Gastroesophageal sphincter (tissue), 3 donors: Measurements from ENCODE around the gene MXI1.

Experiments
- POLR2A ChIP-seq, 2 donors: fragments of 450-650 bp; IDR thresholded peaks; one replicate each; pipeline ENCODE4 v1.6.1; 2017; ENCODE audit warnings: antibody characterized with exemption in 2 of 2, mild to moderate bottlenecking in 2 of 2, moderate library complexity in 1 of 2
- POLR2AphosphoS5 ChIP-seq: sonication (generic); formaldehyde crosslinking; IDR thresholded peaks from one replicate; pipeline ENCODE4 v1.6.1; 2017; ENCODE audit warnings: antibody characterized with exemption
- TF ChIP-seq, protein P1 (sequence below), 4 experiments: fragments of 200-600 bp in 2 of 4; fragments of 450-650 bp in 2 of 4; sonication (generic) in 1 of 4; IDR thresholded peaks; one replicate each; pipeline ENCODE4 v1.5.1; 2017 to 2019; ENCODE audit warnings: antibody characterized with exemption in 4 of 4, mild to moderate bottlenecking in 2 of 4, moderate library complexity in 2 of 4

DNA sequence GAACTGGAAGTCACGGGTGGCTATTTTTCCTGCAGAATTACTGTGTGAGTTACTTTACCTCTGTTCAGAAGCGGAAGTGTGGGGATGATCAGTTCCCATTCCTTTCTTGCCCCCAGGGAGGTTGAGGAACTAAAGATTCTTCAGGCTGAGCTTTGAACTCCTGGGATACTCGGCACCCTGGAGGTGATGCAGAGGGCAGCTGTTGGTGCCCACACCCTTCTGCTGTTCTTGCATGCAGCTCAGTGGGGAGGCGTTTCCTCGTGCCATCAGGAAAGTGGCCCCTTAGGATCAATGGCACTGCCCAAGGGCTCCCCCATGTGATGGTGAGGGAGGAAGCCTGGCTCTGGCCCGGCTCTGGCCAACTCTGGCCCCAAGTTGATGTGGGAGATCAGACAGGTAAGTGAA, 44.7 kb upstream of the MXI1 start:
- no peak for TF ChIP-seq POLR2A (IDR thresholded peaks at IDR 0.05)
- TF ChIP-seq, protein P1, sequence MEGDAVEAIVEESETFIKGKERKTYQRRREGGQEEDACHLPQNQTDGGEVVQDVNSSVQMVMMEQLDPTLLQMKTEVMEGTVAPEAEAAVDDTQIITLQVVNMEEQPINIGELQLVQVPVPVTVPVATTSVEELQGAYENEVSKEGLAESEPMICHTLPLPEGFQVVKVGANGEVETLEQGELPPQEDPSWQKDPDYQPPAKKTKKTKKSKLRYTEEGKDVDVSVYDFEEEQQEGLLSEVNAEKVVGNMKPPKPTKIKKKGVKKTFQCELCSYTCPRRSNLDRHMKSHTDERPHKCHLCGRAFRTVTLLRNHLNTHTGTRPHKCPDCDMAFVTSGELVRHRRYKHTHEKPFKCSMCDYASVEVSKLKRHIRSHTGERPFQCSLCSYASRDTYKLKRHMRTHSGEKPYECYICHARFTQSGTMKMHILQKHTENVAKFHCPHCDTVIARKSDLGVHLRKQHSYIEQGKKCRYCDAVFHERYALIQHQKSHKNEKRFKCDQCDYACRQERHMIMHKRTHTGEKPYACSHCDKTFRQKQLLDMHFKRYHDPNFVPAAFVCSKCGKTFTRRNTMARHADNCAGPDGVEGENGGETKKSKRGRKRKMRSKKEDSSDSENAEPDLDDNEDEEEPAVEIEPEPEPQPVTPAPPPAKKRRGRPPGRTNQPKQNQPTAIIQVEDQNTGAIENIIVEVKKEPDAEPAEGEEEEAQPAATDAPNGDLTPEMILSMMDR (IDR thresholded peaks at IDR 0.05): no peak
- TF ChIP-seq POLR2AphosphoS5: no peak
